GM18861 (cell line): Measurements from ENCODE around the gene SLC12A8.

Source experiments
- ATAC-seq: cut with Tn5 transposase; IDR thresholded peaks from one replicate; pipeline ENCODE4 v1.9.1; 2021; ENCODE audit not compliant: unreplicated experiment

The SLC12A8 gene

DNA sequence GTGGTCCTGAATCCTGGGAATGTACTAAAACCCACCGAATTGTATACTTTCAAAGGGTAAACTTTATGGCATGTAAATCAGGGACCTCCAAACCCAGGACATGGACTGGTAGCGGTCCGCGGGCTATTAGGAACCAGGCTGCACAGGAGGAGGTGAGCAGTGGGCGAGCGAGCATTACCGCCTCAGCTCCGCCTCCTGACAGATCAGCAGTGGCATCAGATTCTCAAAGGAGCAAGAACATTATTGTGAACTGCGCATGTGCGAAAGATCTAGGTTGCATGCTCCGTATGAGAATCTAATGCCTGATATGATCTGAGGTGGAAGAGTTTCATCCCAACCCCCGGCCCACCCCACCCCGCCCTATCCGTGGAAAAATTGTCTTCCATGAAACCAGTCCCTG, 178.9 kb downstream of the SLC12A8 start:
- no peak for ATAC-seq

GRCh38 chr3:125033135-125033534, 179.4 kb downstream of the SLC12A8 start:
- no peak for ATAC-seq

- no peak for ATAC-seq
Observed at GRCh38 chr3:125032683-125033082, 179.9 kb downstream of the SLC12A8 start.
